MCF 10A (cell line): Measurements from ENCODE around the gene COL16A1. TPM values are rescaled to one million over a fixed set of nuclear protein-coding genes. Genes with fewer than 3 reads are reported as not detected.

Experiments
- BruUV-seq: library from RNA; stranded (reverse); fragments of 400-500 nt; replicated peaks from 2 replicates; lab custom pipeline; 2021; lab: Mats Ljungman, UMichigan
- CTCF ChIA-PET: fragments of 300-600 bp; sonication (Branson Sonifier 250); formaldehyde crosslinking; extraction: SDS; loops from one replicate; lab custom pipeline; 2021; ENCODE audit warnings: antibody characterized with exemption, inconsistent platforms; lab: Yijun Ruan, JAX
- POLR2A ChIA-PET: fragments of 300-600, 350-650 bp; sonication (Branson Sonifier 250); formaldehyde crosslinking; extraction: SDS; loops from one replicate; lab custom pipeline; 2020; ENCODE audit warnings: antibody characterized with exemption, inconsistent platforms; lab: Yijun Ruan, JAX
- DNase-seq: peaks from one replicate; pipeline ENCODE4 v3.0.0-alpha.2; 2018; ENCODE audit not compliant: unreplicated experiment
- H3K27ac Mint-ChIP-seq: one replicate; pipeline ENCODE4 v1.8.0; 2022; ENCODE audit warnings: mild to moderate bottlenecking, low read depth, mixed read lengths; ENCODE audit not compliant: unreplicated experiment
- H3K27me3 Mint-ChIP-seq: one replicate; pipeline ENCODE4 v1.8.0; 2022; ENCODE audit warnings: mixed read lengths; ENCODE audit not compliant: insufficient read depth, unreplicated experiment
- H3K36me3 Mint-ChIP-seq: one replicate; pipeline ENCODE4 v1.8.0; 2022; ENCODE audit warnings: mild to moderate bottlenecking, moderate library complexity, mixed read lengths; ENCODE audit not compliant: insufficient read depth, unreplicated experiment
- H3K4me1 Mint-ChIP-seq: one replicate; pipeline ENCODE4 v1.8.0; 2022; ENCODE audit warnings: mixed read lengths; ENCODE audit not compliant: insufficient read depth, unreplicated experiment
- H3K4me3 Mint-ChIP-seq: one replicate; pipeline ENCODE4 v1.8.0; 2022; ENCODE audit warnings: mild to moderate bottlenecking, moderate library complexity, mixed read lengths; ENCODE audit not compliant: unreplicated experiment
- H3K9me3 Mint-ChIP-seq: one replicate; pipeline ENCODE4 v1.8.0; 2022; ENCODE audit warnings: mixed read lengths; ENCODE audit not compliant: unreplicated experiment
- intact Hi-C: fragments of 100-400 bp; cut with micrococcal nuclease; formaldehyde crosslinking; loops from 2 replicates; pipeline ENCODE4 v1.14.1; 2022
- total RNA-seq: library from RNA; stranded (reverse); gene quantifications from 2 replicates; pipeline ENCODE4 v1.2.3, GENCODE V29; 2022
- TF ChIP-seq, protein P1 (sequence below): fragments of 200-600 bp; IDR thresholded peaks from one replicate; pipeline ENCODE4 v1.8.0; 2022; ENCODE audit warnings: antibody characterized with exemption, mild to moderate bottlenecking; ENCODE audit not compliant: unreplicated experiment

Gene COL16A1
- total RNA-seq, 1 experiment from 2014 or later: 42.1 TPM

DNA sequence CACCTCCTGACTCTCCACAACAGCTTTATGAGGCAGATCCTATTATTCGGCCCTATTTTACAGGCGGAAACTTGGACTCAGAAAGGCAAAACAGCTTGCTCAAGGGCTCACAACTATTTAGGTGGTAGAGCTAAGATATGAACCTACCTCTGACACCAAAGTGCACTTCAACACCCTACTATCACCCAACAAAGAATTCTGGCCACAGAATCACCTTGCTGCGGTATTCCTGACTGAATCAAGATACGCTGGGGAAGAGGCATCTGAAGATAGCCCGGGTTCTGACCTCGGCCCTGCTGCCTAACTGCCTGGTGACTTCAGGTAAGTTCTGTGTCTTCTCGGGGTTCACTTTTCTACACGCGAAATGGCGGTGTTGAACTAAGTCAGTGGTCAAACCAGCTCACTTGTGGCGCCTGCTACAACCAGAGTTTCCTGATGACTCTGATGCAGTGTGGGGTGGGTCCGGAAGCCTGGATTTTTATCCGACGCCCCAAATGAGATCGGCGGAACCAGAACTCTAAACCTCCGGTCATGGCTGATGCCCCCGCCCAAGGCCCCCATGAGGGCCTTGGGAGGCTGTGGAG lies 59.7 kb downstream of the COL16A1 start:
- Mint-ChIP-seq H3K9me3 (no peaks in the 10 kb centered on the region), H3K4me1 (no peaks in the 10 kb centered on the region), H3K27me3 (no peaks in the 10 kb centered on the region), H3K27ac (peak overlapping the region; percentile 100), H3K36me3 (peaks cover 8% of the 10 kb centered on the region), H3K4me3 (peak overlapping the region; percentile 89)
- TF ChIP-seq, protein P1, sequence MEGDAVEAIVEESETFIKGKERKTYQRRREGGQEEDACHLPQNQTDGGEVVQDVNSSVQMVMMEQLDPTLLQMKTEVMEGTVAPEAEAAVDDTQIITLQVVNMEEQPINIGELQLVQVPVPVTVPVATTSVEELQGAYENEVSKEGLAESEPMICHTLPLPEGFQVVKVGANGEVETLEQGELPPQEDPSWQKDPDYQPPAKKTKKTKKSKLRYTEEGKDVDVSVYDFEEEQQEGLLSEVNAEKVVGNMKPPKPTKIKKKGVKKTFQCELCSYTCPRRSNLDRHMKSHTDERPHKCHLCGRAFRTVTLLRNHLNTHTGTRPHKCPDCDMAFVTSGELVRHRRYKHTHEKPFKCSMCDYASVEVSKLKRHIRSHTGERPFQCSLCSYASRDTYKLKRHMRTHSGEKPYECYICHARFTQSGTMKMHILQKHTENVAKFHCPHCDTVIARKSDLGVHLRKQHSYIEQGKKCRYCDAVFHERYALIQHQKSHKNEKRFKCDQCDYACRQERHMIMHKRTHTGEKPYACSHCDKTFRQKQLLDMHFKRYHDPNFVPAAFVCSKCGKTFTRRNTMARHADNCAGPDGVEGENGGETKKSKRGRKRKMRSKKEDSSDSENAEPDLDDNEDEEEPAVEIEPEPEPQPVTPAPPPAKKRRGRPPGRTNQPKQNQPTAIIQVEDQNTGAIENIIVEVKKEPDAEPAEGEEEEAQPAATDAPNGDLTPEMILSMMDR: no peak
- no peak for DNase-seq
- CTCF ChIA-PET: interaction anchor here (0.8 to 1.2 kb wide), 3 partner anchors 19 to 250 kb away, joined by 3 read pairs; no protein-coding TSS in a partner anchor
- intact Hi-C loops: no loop called here
- BruUV-seq: no TSS peak
- POLR2A ChIA-PET: interaction anchor here (0.7 to 12.3 kb wide), 22 partner anchors 9 to 320 kb away, joined by 3 to 207 read pairs (median 4); no protein-coding TSS in a partner anchor

DNA sequence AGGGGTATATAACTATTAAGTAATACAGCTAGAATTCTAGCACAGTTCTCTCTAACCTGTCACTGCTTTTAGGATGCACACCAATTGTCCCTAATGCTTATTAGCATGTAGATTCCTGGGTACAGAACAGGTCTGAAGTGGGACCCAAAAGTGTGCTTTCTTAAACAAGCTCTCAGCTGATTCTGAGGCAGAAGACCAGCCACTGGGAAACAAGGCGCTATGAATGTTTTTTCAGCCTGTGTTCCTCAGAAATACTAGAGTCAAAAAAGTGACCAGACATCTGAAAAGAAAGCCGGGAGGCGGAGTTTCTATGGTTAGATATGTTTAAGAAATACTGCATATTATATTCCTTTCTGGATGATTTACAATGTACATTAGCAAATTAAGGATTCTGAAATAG lies 60.9 kb downstream of the COL16A1 start:
- TF ChIP-seq, protein P1: no peak
- ChIA-PET CTCF (interaction anchor here (0.7 to 1.1 kb wide), 3 partner anchors 24 to 78 kb away, joined by 3 to 4 read pairs (median 4); no protein-coding TSS in a partner anchor), POLR2A (interaction anchor here (0.6 to 12.3 kb wide), 14 partner anchors 15 to 419 kb away, joined by 3 to 207 read pairs (median 3); partner anchors contain the start of gene PTP4A2)
- intact Hi-C loops: no loop called here
- BruUV-seq: no TSS peak
- no peak overlapping the region for H3K4me3 Mint-ChIP-seq
- no peaks in the 10 kb centered on the region for H3K27me3 Mint-ChIP-seq
- peaks cover 8% of the 10 kb centered on the region for H3K36me3 Mint-ChIP-seq
- H3K9me3 Mint-ChIP-seq: no peaks in the 10 kb centered on the region
- DNase-seq: no peak
- peaks cover 4% of the 10 kb centered on the region for H3K4me1 Mint-ChIP-seq
- no peak overlapping the region for H3K27ac Mint-ChIP-seq

DNA sequence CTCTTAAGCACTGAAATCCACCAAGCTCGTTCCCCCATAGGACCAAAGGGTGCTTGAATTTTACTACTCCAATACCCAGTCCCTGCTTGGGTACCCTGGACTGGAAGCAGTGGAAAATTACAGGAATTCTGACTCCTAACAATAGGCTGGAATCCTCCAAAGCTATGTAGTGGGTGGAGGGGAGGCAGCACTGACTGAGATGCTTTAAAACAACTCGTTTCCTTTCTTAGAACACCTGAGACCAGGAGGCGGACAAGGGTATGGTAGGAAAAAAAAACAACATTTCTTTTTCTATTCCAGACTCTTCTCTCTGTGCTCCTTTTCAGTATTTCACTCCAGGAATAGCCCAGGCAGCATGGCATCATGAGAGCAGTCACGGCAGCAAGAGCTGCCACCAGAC lies 61.5 kb downstream of the COL16A1 start:
- POLR2A ChIA-PET: interaction anchor here (0.6 to 12.3 kb wide), 11 partner anchors 15 to 418 kb away, joined by 3 to 207 read pairs (median 3); partner anchors contain the start of gene PTP4A2

DNA sequence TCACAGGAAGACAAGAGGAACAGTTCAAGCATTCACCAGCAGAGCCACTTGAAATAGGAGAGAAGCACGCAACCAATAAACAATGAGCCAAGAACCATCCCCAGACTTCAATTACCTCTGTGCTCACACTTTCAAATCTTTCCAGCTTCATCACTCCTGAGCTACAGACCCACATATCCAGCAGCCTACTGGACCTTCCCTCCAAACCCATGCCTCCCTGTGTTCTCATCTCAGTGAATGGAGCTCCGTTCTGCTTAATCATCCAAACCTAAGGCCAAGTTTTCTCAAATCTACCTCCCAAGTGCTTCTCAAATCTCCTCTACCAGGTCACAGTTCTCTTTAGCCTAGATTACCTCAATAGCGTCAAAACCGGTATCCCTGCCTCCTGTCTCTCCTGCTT lies 62.9 kb downstream of the COL16A1 start:
- H3K27me3 Mint-ChIP-seq: no peaks in the 10 kb centered on the region
- TF ChIP-seq, protein P1: no peak
- POLR2A ChIA-PET: interaction anchor here (1.5 to 12.3 kb wide), 6 partner anchors 10 to 299 kb away, joined by 3 to 207 read pairs (median 22); partner anchors contain the start of gene TINAGL1

More for the DNA sequence above, 61.5 kb downstream of the COL16A1 start:
- Mint-ChIP-seq H3K27ac (no peak overlapping the region), H3K4me1 (peaks cover 9% of the 10 kb centered on the region), H3K27me3 (no peaks in the 10 kb centered on the region), H3K9me3 (no peaks in the 10 kb centered on the region), H3K36me3 (peaks cover 8% of the 10 kb centered on the region), H3K4me3 (no peak overlapping the region)
- intact Hi-C loops: no loop called here
- TF ChIP-seq, protein P1: no peak
- BruUV-seq: no TSS peak
- DNase-seq: no peak
- CTCF ChIA-PET: interaction anchor here (0.9 to 1.1 kb wide), 3 partner anchors 49 to 322 kb away, joined by 3 to 4 read pairs (median 3); no protein-coding TSS in a partner anchor

More for the DNA sequence above, 62.9 kb downstream of the COL16A1 start:
- no peak overlapping the region for H3K27ac Mint-ChIP-seq
- no peak for DNase-seq
- H3K9me3 Mint-ChIP-seq: no peaks in the 10 kb centered on the region
- no TSS peak for BruUV-seq
- intact Hi-C loops: no loop called here
- H3K36me3 Mint-ChIP-seq: peaks cover 8% of the 10 kb centered on the region
- H3K4me3 Mint-ChIP-seq: no peak overlapping the region
- CTCF ChIA-PET: interaction anchor here (0.7 to 1.7 kb wide), 3 partner anchors 22 to 148 kb away, joined by 3 to 6 read pairs (median 3); no protein-coding TSS in a partner anchor
- H3K4me1 Mint-ChIP-seq: peaks cover 19% of the 10 kb centered on the region
